ENCODE data around the gene TMEM229B.

The TMEM229B gene

DNA sequence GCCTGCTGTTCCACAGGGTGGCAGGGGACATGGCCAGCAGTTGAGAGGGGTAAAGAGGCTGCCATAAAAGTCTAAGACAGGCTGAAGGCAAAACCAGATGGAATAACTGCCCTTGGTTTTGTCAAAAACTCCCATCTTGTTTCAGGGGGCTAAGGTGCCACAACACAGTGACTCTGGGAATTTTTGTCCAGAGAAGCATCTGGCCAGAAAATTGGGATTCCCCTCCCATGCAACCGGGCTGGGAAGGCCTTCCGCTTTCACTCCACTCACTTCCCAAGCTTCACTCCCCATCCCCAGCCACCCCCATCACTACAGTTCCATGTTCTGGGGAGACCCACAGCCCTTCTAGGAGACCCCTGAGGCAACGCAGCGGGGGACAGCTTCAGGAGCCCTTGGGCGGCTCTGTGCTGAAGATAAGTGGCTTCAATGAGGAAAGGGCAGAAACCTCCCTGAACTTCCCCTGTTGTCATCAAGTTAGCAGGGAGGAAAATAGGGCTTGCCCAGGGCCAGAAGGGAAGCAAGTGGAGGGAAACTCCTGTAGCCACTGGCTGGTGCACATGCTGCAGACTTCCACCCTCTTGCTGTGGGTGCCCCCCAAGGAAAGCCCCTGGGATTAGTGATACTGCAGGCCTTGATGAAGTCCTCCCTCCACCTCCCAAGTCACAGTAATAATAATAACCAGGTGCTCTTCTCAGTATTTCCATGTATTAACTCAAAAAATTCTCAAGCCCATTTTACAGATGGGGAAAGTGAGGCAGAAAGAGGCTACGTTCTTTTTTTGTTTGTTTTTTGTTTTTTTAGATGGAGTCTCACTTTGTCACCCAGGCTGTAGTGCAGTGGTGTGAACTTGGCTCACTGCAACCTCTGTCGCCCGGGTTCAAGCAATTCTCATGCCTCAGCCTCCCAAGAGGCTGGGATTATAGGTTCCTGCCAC lies 6.0 kb downstream of the TMEM229B start:
- Histone ChIP-seq H3K4me3 (ENCODE audit: low read depth in 1 of 2, low read length in 2 of 2) (no peak overlapping the region), H3K4me1 (ENCODE audit: control insufficient read depth in 1 of 2, insufficient read depth in 2 of 2, low read length in 2 of 2) (no peaks in the 10 kb centered on the region), H3K36me3 (ENCODE audit: control insufficient read depth in 1 of 2, insufficient read depth in 2 of 2, low read length in 2 of 2) (peaks cover 0 to 4% of the 10 kb centered on the region in 2 donors), H3K9me3 (ENCODE audit: control insufficient read depth in 1 of 2, low read length in 2 of 2) (no peaks in the 10 kb centered on the region), H3K27me3 (ENCODE audit: low read depth, low read length) (no peaks in the 10 kb centered on the region), H3K27ac (ENCODE audit: low read length) (no peak overlapping the region)

DNA sequence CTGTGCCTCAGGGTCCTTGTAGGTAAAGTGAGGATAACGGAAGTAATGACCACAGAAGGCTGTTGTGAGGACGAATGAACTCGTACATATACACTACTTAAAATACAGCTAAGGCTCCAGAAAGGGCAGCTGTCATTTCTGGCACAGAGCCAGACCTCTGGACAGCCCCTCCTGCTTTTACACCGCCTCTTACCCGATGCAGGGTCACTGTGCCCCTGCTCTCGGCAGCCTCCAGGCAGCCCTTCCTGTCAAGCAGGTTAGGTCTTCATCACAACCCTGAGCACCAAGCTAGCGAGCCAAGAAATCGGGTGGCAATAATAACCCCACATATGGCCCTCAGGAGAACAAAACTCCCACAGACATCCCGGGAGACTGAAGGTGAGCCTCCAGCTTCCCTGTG lies 8.5 kb downstream of the TMEM229B start:
- Histone ChIP-seq H3K36me3 (ENCODE audit: control insufficient read depth in 1 of 2, insufficient read depth in 2 of 2, low read length in 2 of 2) (no peaks in the 10 kb centered on the region), H3K4me3 (ENCODE audit: low read depth in 1 of 2, low read length in 2 of 2) (no peak overlapping the region), H3K9me3 (ENCODE audit: control insufficient read depth in 1 of 2, low read length in 2 of 2) (no peaks in the 10 kb centered on the region), H3K4me1 (ENCODE audit: control insufficient read depth in 1 of 2, insufficient read depth in 2 of 2, low read length in 2 of 2) (no peaks in the 10 kb centered on the region), H3K27ac (ENCODE audit: low read length) (no peak overlapping the region), H3K27me3 (ENCODE audit: low read depth, low read length) (no peaks in the 10 kb centered on the region)

DNA sequence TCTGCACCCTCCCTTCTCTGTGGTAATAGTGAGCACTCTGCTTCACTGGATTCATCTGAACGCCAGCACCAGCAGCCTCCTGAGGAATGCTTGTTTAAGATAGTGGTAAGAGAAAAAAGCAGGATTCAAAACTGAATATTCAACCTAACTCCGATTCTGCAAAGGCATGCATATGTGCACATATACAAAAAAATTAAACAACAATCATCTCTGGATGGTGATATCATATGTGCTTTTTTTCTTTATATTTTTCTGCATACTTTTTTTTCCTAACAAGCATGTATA lies 9.8 kb downstream of the TMEM229B start:
- Histone ChIP-seq H3K9me3 (ENCODE audit: control insufficient read depth in 1 of 2, low read length in 2 of 2) (no peaks in the 10 kb centered on the region), H3K4me3 (ENCODE audit: low read depth in 1 of 2, low read length in 2 of 2) (no peak overlapping the region), H3K36me3 (ENCODE audit: control insufficient read depth in 1 of 2, insufficient read depth in 2 of 2, low read length in 2 of 2) (no peaks in the 10 kb centered on the region), H3K27me3 (ENCODE audit: low read depth, low read length) (no peaks in the 10 kb centered on the region), H3K27ac (ENCODE audit: low read length) (no peak overlapping the region), H3K4me1 (ENCODE audit: control insufficient read depth in 1 of 2, insufficient read depth in 2 of 2, low read length in 2 of 2) (no peaks in the 10 kb centered on the region)

DNA sequence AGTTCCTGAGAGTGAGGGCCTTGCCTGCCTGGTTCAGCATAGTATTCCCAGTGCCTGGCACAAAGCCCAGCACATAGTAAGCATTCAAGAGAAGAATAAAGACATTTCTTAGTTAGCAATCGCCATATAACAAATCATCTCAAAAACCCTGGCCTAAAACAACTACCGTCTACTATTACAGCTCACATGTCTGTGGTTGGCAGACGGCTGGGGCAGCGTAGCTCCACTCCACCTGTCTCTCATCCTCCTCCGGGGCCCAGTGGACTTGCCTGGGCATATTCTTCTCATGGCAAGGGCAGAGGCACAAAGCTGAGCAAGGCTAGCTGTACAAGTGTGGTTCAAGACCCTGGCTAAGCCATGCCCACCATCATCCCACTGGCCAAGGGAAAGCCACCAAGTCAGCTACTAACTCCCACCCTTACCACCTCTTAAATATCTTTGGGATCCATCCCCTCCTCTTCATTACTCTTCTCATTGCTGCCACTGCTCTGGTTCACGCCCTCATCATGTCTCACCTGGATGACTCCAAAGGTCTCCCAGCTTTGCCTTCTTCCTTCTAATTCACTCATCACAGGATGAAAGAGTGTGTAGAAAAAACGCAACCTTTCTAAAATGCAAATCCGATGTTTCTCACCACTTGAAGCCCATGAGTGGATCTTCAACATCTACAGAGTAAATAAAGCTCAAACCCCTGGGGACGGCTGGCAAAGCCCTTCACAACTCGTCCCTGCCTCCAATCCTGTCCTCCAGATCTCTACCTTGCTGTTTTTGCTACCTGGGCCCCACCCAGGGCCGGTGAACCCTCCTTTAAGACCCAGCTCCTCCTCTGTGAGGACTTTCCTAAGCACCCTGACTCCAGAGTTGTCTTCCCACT lies 10.4 kb downstream of the TMEM229B start:
- Histone ChIP-seq H3K4me1 (ENCODE audit: control insufficient read depth in 1 of 2, insufficient read depth in 2 of 2, low read length in 2 of 2) (no peaks in the 10 kb centered on the region), H3K9me3 (ENCODE audit: control insufficient read depth in 1 of 2, low read length in 2 of 2) (no peaks in the 10 kb centered on the region), H3K27ac (ENCODE audit: low read length) (no peak overlapping the region), H3K27me3 (ENCODE audit: low read depth, low read length) (no peaks in the 10 kb centered on the region), H3K36me3 (ENCODE audit: control insufficient read depth in 1 of 2, insufficient read depth in 2 of 2, low read length in 2 of 2) (peaks cover 0 to 4% of the 10 kb centered on the region in 2 donors), H3K4me3 (ENCODE audit: low read depth in 1 of 2, low read length in 2 of 2) (no peak overlapping the region)

DNA sequence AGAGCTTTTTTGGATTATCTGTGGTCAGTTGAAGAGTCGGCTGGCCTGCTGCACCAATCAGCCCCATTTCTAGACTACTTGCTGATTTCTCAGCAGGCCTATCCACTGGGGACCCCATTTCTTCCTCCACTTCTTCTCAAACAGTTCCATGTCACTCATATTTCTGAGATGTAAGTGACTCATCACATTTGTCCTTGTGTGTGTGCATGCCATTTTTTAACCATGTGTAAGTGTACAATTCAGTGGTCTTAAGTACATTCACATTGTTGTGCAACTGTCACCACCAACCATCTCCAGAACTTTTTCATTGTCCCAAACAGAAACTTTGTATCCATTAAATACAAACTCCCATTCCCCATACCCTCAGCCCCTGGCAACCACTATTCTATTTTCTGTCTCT lies 14.2 kb downstream of the TMEM229B start:
- peaks cover 0 to 9% of the 10 kb centered on the region in 2 donors for H3K36me3 ChIP-seq (ENCODE audit: control insufficient read depth in 1 of 2, insufficient read depth in 2 of 2, low read length in 2 of 2)
- H3K9me3 ChIP-seq (ENCODE audit: control insufficient read depth in 1 of 2, low read length in 2 of 2), result no peaks in the 10 kb centered on the region
- no peak overlapping the region for H3K4me3 ChIP-seq (ENCODE audit: low read depth in 1 of 2, low read length in 2 of 2)
- no peaks in the 10 kb centered on the region for H3K4me1 ChIP-seq (ENCODE audit: control insufficient read depth in 1 of 2, insufficient read depth in 2 of 2, low read length in 2 of 2)
- H3K27ac ChIP-seq (ENCODE audit: low read length), result no peak overlapping the region
- no peaks in the 10 kb centered on the region for H3K27me3 ChIP-seq (ENCODE audit: low read depth, low read length)

DNA sequence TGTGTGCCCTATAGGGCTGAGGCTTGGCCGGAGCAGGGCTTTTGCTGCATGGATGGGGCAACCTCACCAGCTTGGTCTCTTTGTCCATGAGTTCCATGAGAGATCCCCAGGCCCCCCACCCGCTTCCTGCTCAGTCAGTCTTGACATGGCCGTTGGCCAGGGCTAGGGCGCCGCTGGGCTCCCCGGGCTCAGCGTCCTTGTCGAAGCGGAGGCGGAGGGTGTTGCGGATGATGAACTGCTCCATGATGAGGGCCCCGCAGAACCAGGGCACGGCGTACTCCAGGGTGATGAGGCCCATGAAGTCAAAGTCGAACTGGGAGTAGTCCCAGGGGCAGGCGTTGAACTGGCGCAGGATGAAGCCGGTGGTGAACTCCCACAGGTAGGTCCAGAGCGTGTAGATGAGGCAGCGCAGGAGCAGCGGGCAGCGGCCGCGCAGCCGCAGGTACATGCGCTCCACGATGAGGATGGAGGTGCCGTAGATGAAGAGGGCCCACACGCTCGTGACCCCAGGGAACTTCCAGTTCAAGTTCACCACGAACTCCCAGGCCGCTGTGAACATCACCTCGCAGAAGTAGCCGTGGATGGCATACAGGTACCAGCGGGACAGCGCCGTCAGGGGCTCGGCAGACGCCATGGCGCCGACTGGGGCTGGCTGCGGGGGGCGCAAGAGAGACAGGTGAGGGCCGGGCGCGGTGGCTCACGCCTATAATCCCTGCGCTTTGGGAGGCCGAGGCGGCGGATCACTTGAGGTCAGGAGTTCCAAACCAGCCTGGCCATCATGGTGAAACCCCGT lies 15.0 kb downstream of the TMEM229B start:
- H3K27me3 ChIP-seq (ENCODE audit: low read depth, low read length), result no peaks in the 10 kb centered on the region

DNA sequence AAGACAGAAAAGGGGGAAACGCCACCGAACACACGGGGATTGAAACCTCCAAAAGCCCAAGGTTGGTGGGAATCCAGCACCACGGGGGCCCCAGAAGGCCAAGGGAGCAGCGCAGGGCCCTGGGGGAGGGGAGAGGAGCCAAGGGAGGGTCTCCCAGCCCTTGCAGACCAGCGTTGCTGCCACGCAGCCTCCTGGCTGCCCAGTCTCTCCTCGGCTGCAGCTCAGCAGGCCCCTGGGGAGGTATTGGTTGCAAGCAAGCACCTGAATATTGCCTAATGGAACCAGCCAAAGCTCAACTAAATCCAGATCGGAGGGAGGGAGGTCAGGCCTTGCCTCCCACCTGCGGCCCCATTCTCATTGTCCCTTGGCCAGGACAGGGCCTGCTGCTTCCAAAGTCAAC lies 15.8 kb downstream of the TMEM229B start:
- Histone ChIP-seq H3K27ac (ENCODE audit: low read length) (no peak overlapping the region), H3K4me1 (ENCODE audit: control insufficient read depth in 1 of 2, insufficient read depth in 2 of 2, low read length in 2 of 2) (no peaks in the 10 kb centered on the region), H3K9me3 (ENCODE audit: control insufficient read depth in 1 of 2, low read length in 2 of 2) (no peaks in the 10 kb centered on the region), H3K4me3 (ENCODE audit: low read depth in 1 of 2, low read length in 2 of 2) (no peak overlapping the region), H3K36me3 (ENCODE audit: control insufficient read depth in 1 of 2, insufficient read depth in 2 of 2, low read length in 2 of 2) (peaks cover 0 to 9% of the 10 kb centered on the region in 2 donors), H3K27me3 (ENCODE audit: low read depth, low read length) (no peaks in the 10 kb centered on the region)

More for the DNA sequence above, 15.0 kb downstream of the TMEM229B start:
- H3K4me1 ChIP-seq (ENCODE audit: control insufficient read depth in 1 of 2, insufficient read depth in 2 of 2, low read length in 2 of 2), result no peaks in the 10 kb centered on the region
- no peaks in the 10 kb centered on the region for H3K9me3 ChIP-seq (ENCODE audit: control insufficient read depth in 1 of 2, low read length in 2 of 2)
- H3K27ac ChIP-seq (ENCODE audit: low read length), result no peak overlapping the region
- H3K4me3 ChIP-seq (ENCODE audit: low read depth in 1 of 2, low read length in 2 of 2), result no peak overlapping the region
- H3K36me3 ChIP-seq (ENCODE audit: control insufficient read depth in 1 of 2, insufficient read depth in 2 of 2, low read length in 2 of 2), result peaks cover 0 to 9% of the 10 kb centered on the region in 2 donors

DNA sequence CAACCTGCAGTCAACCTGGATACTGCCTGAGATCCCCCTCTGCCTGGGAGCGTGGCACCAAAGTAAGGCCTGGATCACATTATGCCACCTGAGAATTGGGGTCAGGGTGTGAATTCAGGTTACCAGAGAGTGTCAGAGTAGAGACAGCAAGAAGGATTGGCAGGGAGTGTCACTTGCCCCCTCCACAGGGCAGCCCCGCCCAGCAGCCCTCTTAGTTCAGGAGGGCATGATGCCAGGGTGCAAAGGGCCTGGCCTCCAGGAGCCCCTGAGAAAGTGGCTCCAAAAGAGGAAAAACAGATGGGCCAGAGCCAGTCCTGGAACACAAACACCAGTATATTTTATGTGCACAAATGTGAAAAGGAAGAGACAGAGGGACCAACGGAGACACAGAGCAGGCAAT lies 18.6 kb downstream of the TMEM229B start:
- no peaks in the 10 kb centered on the region for H3K9me3 ChIP-seq (ENCODE audit: control insufficient read depth in 1 of 2, low read length in 2 of 2)
- no peaks in the 10 kb centered on the region for H3K27me3 ChIP-seq (ENCODE audit: low read depth, low read length)
- H3K36me3 ChIP-seq (ENCODE audit: control insufficient read depth in 1 of 2, insufficient read depth in 2 of 2, low read length in 2 of 2), result peaks cover 0 to 9% of the 10 kb centered on the region in 2 donors
- H3K4me3 ChIP-seq (ENCODE audit: low read depth in 1 of 2, low read length in 2 of 2), result no peak overlapping the region
- no peak overlapping the region for H3K27ac ChIP-seq (ENCODE audit: low read length)
- H3K4me1 ChIP-seq (ENCODE audit: control insufficient read depth in 1 of 2, insufficient read depth in 2 of 2, low read length in 2 of 2), result no peaks in the 10 kb centered on the region

DNA sequence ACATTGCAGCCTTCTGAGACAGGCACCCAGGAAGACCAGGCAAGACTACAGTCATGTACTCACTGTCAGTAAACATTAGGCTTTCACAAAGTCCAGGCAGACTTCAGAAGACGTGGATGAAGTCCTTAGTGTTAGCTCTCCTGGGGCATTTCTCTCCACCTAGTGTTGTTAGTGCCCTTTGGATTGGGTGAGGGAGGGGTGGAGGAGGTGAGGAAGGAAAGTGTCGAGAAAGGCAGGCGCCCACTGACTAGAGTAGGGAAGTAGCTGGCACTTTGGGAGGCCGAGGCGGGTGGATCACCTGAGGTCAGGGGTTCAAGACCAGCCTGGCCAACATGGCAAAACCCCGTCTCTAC lies 20.2 kb downstream of the TMEM229B start:
- Histone ChIP-seq H3K4me3 (ENCODE audit: low read depth in 1 of 2, low read length in 2 of 2) (no peak overlapping the region), H3K9me3 (ENCODE audit: control insufficient read depth in 1 of 2, low read length in 2 of 2) (no peaks in the 10 kb centered on the region), H3K27ac (ENCODE audit: low read length) (no peak overlapping the region), H3K4me1 (ENCODE audit: control insufficient read depth in 1 of 2, insufficient read depth in 2 of 2, low read length in 2 of 2) (no peaks in the 10 kb centered on the region), H3K27me3 (ENCODE audit: low read depth, low read length) (no peaks in the 10 kb centered on the region), H3K36me3 (ENCODE audit: control insufficient read depth in 1 of 2, insufficient read depth in 2 of 2, low read length in 2 of 2) (peaks cover 0 to 6% of the 10 kb centered on the region in 2 donors)

DNA sequence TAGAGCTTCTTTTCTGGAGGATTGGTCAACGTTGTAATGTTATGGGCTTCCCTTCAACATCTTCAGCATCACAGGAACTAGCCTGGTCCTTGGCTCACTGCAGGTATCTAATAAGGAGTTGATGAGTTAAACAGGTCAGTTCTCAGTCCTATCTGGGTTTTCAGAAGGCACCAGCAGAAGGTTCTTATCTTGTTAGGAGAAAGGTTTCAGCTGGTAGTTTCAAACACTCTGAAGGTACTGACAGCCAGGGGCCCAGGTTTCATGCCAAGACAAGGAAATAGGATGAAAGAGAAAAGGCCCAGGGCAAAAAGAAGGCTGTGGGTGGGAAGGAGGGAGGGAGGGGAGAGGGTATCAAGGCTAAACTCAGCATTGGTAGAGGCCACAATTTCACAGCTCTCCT lies 21.4 kb downstream of the TMEM229B start:
- Histone ChIP-seq H3K4me1 (ENCODE audit: control insufficient read depth in 1 of 2, insufficient read depth in 2 of 2, low read length in 2 of 2) (no peaks in the 10 kb centered on the region), H3K4me3 (ENCODE audit: low read depth in 1 of 2, low read length in 2 of 2) (no peak overlapping the region), H3K27ac (ENCODE audit: low read length) (no peak overlapping the region), H3K27me3 (ENCODE audit: low read depth, low read length) (no peaks in the 10 kb centered on the region), H3K9me3 (ENCODE audit: control insufficient read depth in 1 of 2, low read length in 2 of 2) (no peaks in the 10 kb centered on the region), H3K36me3 (ENCODE audit: control insufficient read depth in 1 of 2, insufficient read depth in 2 of 2, low read length in 2 of 2) (no peaks in the 10 kb centered on the region)

DNA sequence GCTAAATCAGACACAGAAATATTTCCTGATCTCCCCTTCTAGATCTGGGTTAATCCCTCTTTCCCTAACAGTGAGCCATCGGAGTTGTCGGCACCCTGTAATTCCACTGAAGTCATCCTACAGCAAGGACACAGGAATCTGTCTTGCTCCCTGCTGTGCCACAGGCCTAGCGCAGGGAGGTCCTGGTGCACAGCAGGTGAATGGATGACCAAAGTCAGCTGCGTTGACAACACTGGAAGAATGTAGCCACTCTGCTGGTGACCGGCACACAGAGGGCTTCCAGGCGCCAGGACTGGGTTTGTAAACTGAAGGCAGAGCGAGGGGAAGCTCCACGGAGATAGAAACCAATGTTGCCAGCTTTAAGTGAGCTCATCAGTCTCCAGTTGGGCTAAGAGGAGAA lies 23.6 kb downstream of the TMEM229B start:
- Histone ChIP-seq H3K9me3 (ENCODE audit: control insufficient read depth in 1 of 2, low read length in 2 of 2) (no peaks in the 10 kb centered on the region), H3K27me3 (ENCODE audit: low read depth, low read length) (no peaks in the 10 kb centered on the region), H3K36me3 (ENCODE audit: control insufficient read depth in 1 of 2, insufficient read depth in 2 of 2, low read length in 2 of 2) (no peaks in the 10 kb centered on the region), H3K4me1 (ENCODE audit: control insufficient read depth in 1 of 2, insufficient read depth in 2 of 2, low read length in 2 of 2) (no peaks in the 10 kb centered on the region), H3K4me3 (ENCODE audit: low read depth in 1 of 2, low read length in 2 of 2) (no peak overlapping the region), H3K27ac (ENCODE audit: low read length) (no peak overlapping the region)

All from muscle layer of duodenum (tissue), 2 donors.